Activated CD4-positive, alpha-beta T cell treated with anti-CD3 and anti-CD28 coated beads, Interleukin-2, amount 10 ng/mL, durations not matched to agents 7 days and 5 days (primary cell): Measurements from ENCODE around the gene CLOCK. TPM values are rescaled to one million over a fixed set of nuclear protein-coding genes. Genes with fewer than 3 reads are reported as not detected.

ENCODE experiments used
- CTCF ChIA-PET: fragments of 350-600 bp; sonication (Branson Sonifier 250); formaldehyde crosslinking; loops from one replicate; lab custom pipeline; 2021; ENCODE audit warnings: antibody characterized with exemption; lab: Charles Lee
- POLR2A ChIA-PET: fragments of 350-600 bp; sonication (Branson Sonifier 250); formaldehyde crosslinking; loops from one replicate; lab custom pipeline; 2021; ENCODE audit warnings: antibody characterized with exemption; lab: Charles Lee
- DNase-seq: peaks from one replicate; pipeline ENCODE4 v3.0.0-alpha.2; 2020
- H3K27ac Mint-ChIP-seq: one replicate; pipeline ENCODE4 v1.8.0; 2021; ENCODE audit warnings: mild to moderate bottlenecking, moderate library complexity, mixed read lengths
- H3K27me3 Mint-ChIP-seq: one replicate; pipeline ENCODE4 v1.8.0; 2021; ENCODE audit warnings: mixed read lengths
- H3K36me3 Mint-ChIP-seq: one replicate; pipeline ENCODE4 v1.8.0; 2021; ENCODE audit warnings: low read depth, mixed read lengths
- H3K4me1 Mint-ChIP-seq: one replicate; pipeline ENCODE4 v1.8.0; 2021; ENCODE audit warnings: mixed read lengths
- H3K4me3 Mint-ChIP-seq: one replicate; pipeline ENCODE4 v1.8.0; 2021; ENCODE audit warnings: mild to moderate bottlenecking, moderate library complexity, mixed read lengths
- H3K9me3 Mint-ChIP-seq: one replicate; pipeline ENCODE4 v1.8.0; 2021; ENCODE audit warnings: mixed read lengths
- total RNA-seq, 2 experiments: library from RNA; stranded (reverse); gene quantifications; one replicate each; pipeline ENCODE4 v1.2.3, GENCODE V29; 2021

CLOCK gene
- total RNA-seq, 2 experiments from 2014 or later = 8.0 to 11.8 TPM

DNA sequence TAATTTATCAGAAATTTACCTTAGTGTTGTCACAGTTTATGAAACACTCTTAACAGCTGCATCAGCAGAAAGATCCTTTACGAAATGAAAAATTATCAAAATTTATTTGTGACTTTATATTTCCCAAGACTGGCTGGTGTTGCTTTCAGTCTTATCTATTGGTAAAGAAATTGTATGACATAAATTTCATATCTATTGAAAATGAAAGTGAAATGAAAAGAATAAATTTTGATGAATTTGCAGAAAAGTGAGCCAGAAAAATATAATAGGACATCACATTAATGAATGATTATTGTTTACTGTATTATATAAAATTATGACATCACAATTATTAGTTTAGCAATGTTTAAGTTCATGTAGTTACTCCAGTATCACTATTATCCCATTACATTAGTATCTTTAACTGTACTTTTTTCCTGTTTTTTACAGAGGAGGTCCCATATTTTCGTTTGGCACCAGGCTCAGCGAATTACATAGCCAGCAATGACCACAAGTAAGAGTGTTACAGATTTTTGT, 164.2 kb downstream of the CLOCK start:
- Mint-ChIP-seq H3K27me3 (no peaks in the 10 kb centered on the region), H3K4me3 (no peak overlapping the region), H3K9me3 (no peaks in the 10 kb centered on the region), H3K27ac (no peak overlapping the region), H3K36me3 (no peaks in the 10 kb centered on the region), H3K4me1 (peaks cover 18% of the 10 kb centered on the region)
- no peak for DNase-seq
- CTCF ChIA-PET = no interaction called here
- POLR2A ChIA-PET = no interaction called here

- no peak overlapping the region for H3K27ac Mint-ChIP-seq
- H3K4me1 Mint-ChIP-seq = peaks cover 17% of the 10 kb centered on the region
- H3K4me3 Mint-ChIP-seq = no peak overlapping the region
- H3K9me3 Mint-ChIP-seq = no peaks in the 10 kb centered on the region
- ChIA-PET POLR2A (no interaction called here), CTCF (no interaction called here)
- H3K36me3 Mint-ChIP-seq = no peaks in the 10 kb centered on the region
- no peak for DNase-seq
- H3K27me3 Mint-ChIP-seq = no peaks in the 10 kb centered on the region
Measured at GRCh38 chr4:55381502-55381901, 165.2 kb downstream of the CLOCK start.

- no peak overlapping the region for H3K4me3 Mint-ChIP-seq
- no peak overlapping the region for H3K27ac Mint-ChIP-seq
- CTCF ChIA-PET = no interaction called here
- no peaks in the 10 kb centered on the region for H3K9me3 Mint-ChIP-seq
- POLR2A ChIA-PET = no interaction called here
- H3K4me1 Mint-ChIP-seq = peaks cover 13% of the 10 kb centered on the region
- no peak for DNase-seq
- H3K36me3 Mint-ChIP-seq = no peaks in the 10 kb centered on the region
- no peaks in the 10 kb centered on the region for H3K27me3 Mint-ChIP-seq
Measured at GRCh38 chr4:55380576-55380975, 166.1 kb downstream of the CLOCK start.

DNA sequence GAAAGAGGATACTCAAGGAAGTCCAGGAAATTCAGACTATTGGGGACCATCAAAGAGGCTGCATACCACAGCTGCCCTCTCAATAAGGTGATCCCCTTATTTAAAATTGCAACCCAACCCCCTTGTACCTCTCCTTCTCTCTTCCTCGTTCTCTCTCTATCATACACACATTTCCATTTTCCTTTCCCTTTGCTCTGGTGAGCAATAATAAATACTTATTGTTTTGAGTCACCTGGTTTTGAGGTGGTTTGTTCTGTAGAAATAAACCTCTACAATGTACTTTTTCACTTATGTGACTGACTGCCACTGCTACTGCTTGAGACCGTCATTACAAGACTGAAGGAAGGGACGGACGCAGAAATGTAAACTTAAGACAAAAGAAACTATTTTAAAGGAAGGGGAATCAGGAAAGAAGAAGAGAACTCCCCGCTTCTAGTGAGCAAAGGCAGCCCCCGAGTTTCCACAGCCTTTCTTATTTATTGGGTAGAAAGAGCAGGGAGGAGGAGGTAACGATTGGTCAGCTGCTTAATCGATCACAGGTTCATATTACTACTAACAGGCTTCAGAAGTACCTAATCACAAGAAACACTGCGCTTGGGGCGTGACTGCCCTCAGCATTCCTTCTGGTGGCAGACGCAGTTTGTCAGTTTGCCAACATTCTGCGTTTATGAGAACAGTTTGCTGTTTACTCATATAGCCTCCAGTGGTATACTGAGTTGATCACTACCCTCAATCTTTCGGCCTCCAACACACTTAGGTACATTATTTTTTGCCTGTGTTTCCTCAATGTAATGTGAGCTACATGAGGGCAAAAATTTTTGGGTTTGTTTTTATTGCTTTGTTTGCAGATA, 167.9 kb downstream of the CLOCK start:
- ChIA-PET CTCF (interaction anchor here (0.5 to 1.2 kb wide), 3 partner anchors 15 to 36 kb away, joined by 3 to 7 read pairs (median 3); partner anchors contain the start of gene TMEM165), POLR2A (no interaction called here)
- H3K36me3 Mint-ChIP-seq = no peaks in the 10 kb centered on the region
- H3K4me1 Mint-ChIP-seq = peaks cover 13% of the 10 kb centered on the region
- no peak for DNase-seq
- no peak overlapping the region for H3K27ac Mint-ChIP-seq
- H3K9me3 Mint-ChIP-seq = no peaks in the 10 kb centered on the region
- no peak overlapping the region for H3K4me3 Mint-ChIP-seq
- no peaks in the 10 kb centered on the region for H3K27me3 Mint-ChIP-seq

Other genes starting within 250 kb of the CLOCK start
- gene SRD5A3, start 200.7 kb downstream of the CLOCK start, total RNA-seq = 10 to 100 TPM in 1 of 2 experiments, 1 to 10 TPM in 1; 8.3 to 10.3 TPM
- 10 to 100 TPM; 61.8 to 61.9 TPM for gene TMEM165, start 151.0 kb downstream of the CLOCK start, total RNA-seq
- not detected for gene PDCL2, start 45.3 kb upstream of the CLOCK start, total RNA-seq
- gene NMU, start 89.4 kb upstream of the CLOCK start, total RNA-seq = under 1 TPM; 0.67 to 0.87 TPM